ENCODE results near the gene TEX14. TPM values are rescaled to one million over a fixed set of nuclear protein-coding genes. Genes with fewer than 3 reads are reported as not detected.

The TEX14 gene
- total and polyA plus RNA-seq, 11 donors: 0.04 to 0.36 (median 0.10) TPM; not detected in 3

- no peak for ATAC-seq
Measured at GRCh38 chr17:58590377-58590776, 101.5 kb downstream of the TEX14 start.

GRCh38 chr17:58587713-58588117 lies 104.1 kb downstream of the TEX14 start:
- Histone ChIP-seq H3K4me1 (no peaks in the 10 kb centered on the region), H3K27me3 (no peaks in the 10 kb centered on the region), H3K9me3 (no peaks in the 10 kb centered on the region), H3K4me3 (no peak overlapping the region), H3K27ac (no peak overlapping the region), H3K36me3 (no peaks in the 10 kb centered on the region)
- DNase-seq (peak; percentile 39 to 61 (median 42)), ATAC-seq (peak in 3 of 4 donors; percentile 72 to 83 (median 78))
- 0 to 10% (median 5%) methylated on average over 2 of the region's 2 CpGs for WGBS, 4 donors
- intact Hi-C loops (cut with DNase I): loop anchor here (2.0 to 10.0 kb wide), 12 partner anchors 45 to 420 kb away; partner anchors contain the start of genes RAD51C (in 5 of the 10) and TEX14 (in 5 of the 10)
- TF ChIP-seq POLR2A (IDR thresholded peaks at IDR 0.05) (no peak), CTCF (IDR thresholded peaks at IDR 0.05) (peak; percentile 86 to 95 (median 91))

More at GRCh38 chr17:58590377-58590776, 101.5 kb downstream of the TEX14 start:
- H3K4me1 ChIP-seq: no peaks in the 10 kb centered on the region
- no peaks in the 10 kb centered on the region for H3K36me3 ChIP-seq
- WGBS, 4 donors: 76 to 94% (median 89%) methylated on average over 2 of the region's 2 CpGs
- H3K9me3 ChIP-seq: no peaks in the 10 kb centered on the region
- no peak overlapping the region for H3K27ac ChIP-seq
- DNase-seq: no peak
- H3K4me3 ChIP-seq: no peak overlapping the region
- H3K27me3 ChIP-seq: no peaks in the 10 kb centered on the region
- intact Hi-C loops (cut with DNase I): no loop called here
- TF ChIP-seq CTCF (IDR thresholded peaks at IDR 0.05) (no peak), POLR2A (IDR thresholded peaks at IDR 0.05) (no peak)

- Histone ChIP-seq H3K27me3 (no peaks in the 10 kb centered on the region), H3K4me3 (no peak overlapping the region), H3K9me3 (no peaks in the 10 kb centered on the region), H3K36me3 (no peaks in the 10 kb centered on the region), H3K27ac (no peak overlapping the region), H3K4me1 (no peaks in the 10 kb centered on the region)
- DNase-seq (no peak), ATAC-seq (no peak)
- intact Hi-C loops (cut with DNase I): loop anchor here in 9 of 10 donors (2.0 to 10.0 kb wide), 11 partner anchors 44 to 421 kb away; partner anchors contain the start of genes RAD51C (in 5 of the 9) and TEX14 (in 5 of the 9)
- 45 to 63% (median 46%) methylated on average over 1 of the region's 1 CpG for WGBS, 4 donors
- no peak for TF ChIP-seq CTCF (IDR thresholded peaks at IDR 0.05)
- no peak for TF ChIP-seq POLR2A (IDR thresholded peaks at IDR 0.05)
Measured at GRCh38 chr17:58586009-58586644, 105.7 kb downstream of the TEX14 start.

GRCh38 chr17:58585554-58585953 lies 106.3 kb downstream of the TEX14 start:
- WGBS, 4 donors: 85 to 92% (median 89%) methylated on average over 9 to 10 of the region's 10 CpGs
- ATAC-seq (no peak), DNase-seq (no peak)
- no peak for TF ChIP-seq CTCF (IDR thresholded peaks at IDR 0.05)
- TF ChIP-seq POLR2A (IDR thresholded peaks at IDR 0.05): no peak
- no peaks in the 10 kb centered on the region for H3K9me3 ChIP-seq
- intact Hi-C loops (cut with DNase I): loop anchor here in 8 of 10 donors (5.0 to 10.0 kb wide), 10 partner anchors 43 to 422 kb away; partner anchors contain the start of genes RAD51C (in 5 of the 8) and TEX14 (in 5 of the 8)
- H3K27ac ChIP-seq: no peak overlapping the region
- no peaks in the 10 kb centered on the region for H3K4me1 ChIP-seq
- no peaks in the 10 kb centered on the region for H3K27me3 ChIP-seq
- no peak overlapping the region for H3K4me3 ChIP-seq
- H3K36me3 ChIP-seq: no peaks in the 10 kb centered on the region

Measured in heart left ventricle (tissue), 16 donors.